K562 (cell line): Measurements from ENCODE around the gene MKS1. TPM values are rescaled to one million over a fixed set of nuclear protein-coding genes. Genes with fewer than 3 reads are reported as not detected.

ENCODE experiments used
- PRPF4 ChIP-seq: fragments of 200-400 bp; formaldehyde crosslinking; IDR thresholded peaks from one replicate; pipeline ENCODE4 v1.6.1; 2017; ENCODE audit warnings: low read length, low read depth, mild to moderate bottlenecking; ENCODE audit not compliant: insufficient read depth, poor library complexity, severe bottlenecking
- polyA plus RNA-seq, 8 experiments: library from polyadenylated mRNA; depleted of rRNA in 4 of 8; stranded (reverse) in 5 of 8; unstranded in 3 of 8; fragments of >200 nt; fragmentation: Nextera tagmentation in 2 of 8; fragmentation: Illumina TruSeq in 1 of 8; extraction: Ambion mirVana in 2 of 8; extraction: Trizol in 1 of 8; gene quantifications; 2 replicates each; pipeline versions ENCODE4 v1.2.1 to v1.2.3, GENCODE V29; 2011 to 2014; ENCODE audit warnings: inconsistent platforms in 1 of 8, missing spikeins in 1 of 8
- total RNA-seq, 7 experiments: library from RNA; depleted of rRNA in 6 of 7; stranded (reverse); fragments of >200 nt in 6 of 7; fragmentation: Illumina TruSeq in 2 of 7; extraction: Trizol in 2 of 7; gene quantifications; 2 replicates each; pipeline versions ENCODE4 v1.2.1 to v1.2.3, GENCODE V29; 2011 to 2021; ENCODE audit warnings: low replicate concordance in 1 of 7
- TF ChIP-seq, protein P1 (sequence below), 2 experiments: IDR thresholded peaks in 1 of 2; conservative IDR thresholded peaks in 1 of 2; 2 replicates each; pipeline ENCODE4 v1.6.1; 2016; ENCODE audit warnings: low read depth in 2 of 2, mild to moderate bottlenecking in 1 of 2, missing compliant biosample characterization in 1 of 2, missing genetic modification characterization in 1 of 2, moderate library complexity in 1 of 2
- TF ChIP-seq, protein P2 (sequence below): sonication (generic); formaldehyde crosslinking; IDR thresholded peaks from 2 replicates; pipeline ENCODE4 v1.8.1; 2022; ENCODE audit warnings: missing genetic modification reagents
- TF ChIP-seq, protein P3 (sequence below): IDR thresholded peaks from 3 replicates; pipeline ENCODE4 v1.6.1; 2011; ENCODE audit warnings: borderline replicate concordance, mild to moderate bottlenecking, moderate library complexity; ENCODE audit not compliant: insufficient read length; ENCODE audit errors: extremely low read depth
- TF ChIP-seq, protein P4 (sequence below): sonication (generic); formaldehyde crosslinking; IDR thresholded peaks from 2 replicates; pipeline ENCODE4 v1.8.0; 2022; ENCODE audit warnings: mild to moderate bottlenecking, missing genetic modification reagents

The MKS1 gene
- total and polyA plus RNA-seq, 9 of the 15 experiments (the other 6 are each of a cell fraction or from before 2014, with no cell fraction given): 16.3 to 31.0 (median 25.9) TPM

DNA sequence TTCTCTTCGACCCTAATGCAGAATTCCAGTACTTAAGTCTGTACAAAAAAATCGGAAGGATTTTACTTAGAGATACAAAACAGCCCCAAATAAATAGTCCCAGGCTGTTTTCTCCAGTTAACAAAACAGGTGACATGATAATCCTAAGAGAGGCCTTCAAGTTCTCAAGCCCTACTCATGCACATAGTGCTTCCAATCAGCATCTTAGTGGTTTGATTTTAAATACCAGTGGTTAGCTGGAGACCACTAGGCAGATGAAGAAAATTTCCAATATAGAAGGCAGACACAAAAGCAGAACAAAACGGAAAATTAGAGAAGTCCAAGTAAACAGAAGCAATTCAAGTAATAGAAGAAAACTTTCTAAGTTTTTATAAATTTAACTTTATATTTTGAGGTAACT lies 57.5 kb downstream of the MKS1 start (continued):
- TF ChIP-seq, protein P1, sequence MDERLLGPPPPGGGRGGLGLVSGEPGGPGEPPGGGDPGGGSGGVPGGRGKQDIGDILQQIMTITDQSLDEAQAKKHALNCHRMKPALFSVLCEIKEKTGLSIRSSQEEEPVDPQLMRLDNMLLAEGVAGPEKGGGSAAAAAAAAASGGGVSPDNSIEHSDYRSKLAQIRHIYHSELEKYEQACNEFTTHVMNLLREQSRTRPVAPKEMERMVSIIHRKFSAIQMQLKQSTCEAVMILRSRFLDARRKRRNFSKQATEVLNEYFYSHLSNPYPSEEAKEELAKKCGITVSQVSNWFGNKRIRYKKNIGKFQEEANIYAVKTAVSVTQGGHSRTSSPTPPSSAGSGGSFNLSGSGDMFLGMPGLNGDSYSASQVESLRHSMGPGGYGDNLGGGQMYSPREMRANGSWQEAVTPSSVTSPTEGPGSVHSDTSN (CRISPR knock-in tag; IDR thresholded peaks at IDR 0.05; ENCODE audit: low read depth): no peak
- TF ChIP-seq, protein P1 (tag; conservative IDR thresholded peaks at IDR 0.05; ENCODE audit: low read depth): no peak
- TF ChIP-seq, protein P2, sequence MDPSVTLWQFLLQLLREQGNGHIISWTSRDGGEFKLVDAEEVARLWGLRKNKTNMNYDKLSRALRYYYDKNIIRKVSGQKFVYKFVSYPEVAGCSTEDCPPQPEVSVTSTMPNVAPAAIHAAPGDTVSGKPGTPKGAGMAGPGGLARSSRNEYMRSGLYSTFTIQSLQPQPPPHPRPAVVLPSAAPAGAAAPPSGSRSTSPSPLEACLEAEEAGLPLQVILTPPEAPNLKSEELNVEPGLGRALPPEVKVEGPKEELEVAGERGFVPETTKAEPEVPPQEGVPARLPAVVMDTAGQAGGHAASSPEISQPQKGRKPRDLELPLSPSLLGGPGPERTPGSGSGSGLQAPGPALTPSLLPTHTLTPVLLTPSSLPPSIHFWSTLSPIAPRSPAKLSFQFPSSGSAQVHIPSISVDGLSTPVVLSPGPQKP (CRISPR knock-in tag): no peak
- TF ChIP-seq, protein P3, sequence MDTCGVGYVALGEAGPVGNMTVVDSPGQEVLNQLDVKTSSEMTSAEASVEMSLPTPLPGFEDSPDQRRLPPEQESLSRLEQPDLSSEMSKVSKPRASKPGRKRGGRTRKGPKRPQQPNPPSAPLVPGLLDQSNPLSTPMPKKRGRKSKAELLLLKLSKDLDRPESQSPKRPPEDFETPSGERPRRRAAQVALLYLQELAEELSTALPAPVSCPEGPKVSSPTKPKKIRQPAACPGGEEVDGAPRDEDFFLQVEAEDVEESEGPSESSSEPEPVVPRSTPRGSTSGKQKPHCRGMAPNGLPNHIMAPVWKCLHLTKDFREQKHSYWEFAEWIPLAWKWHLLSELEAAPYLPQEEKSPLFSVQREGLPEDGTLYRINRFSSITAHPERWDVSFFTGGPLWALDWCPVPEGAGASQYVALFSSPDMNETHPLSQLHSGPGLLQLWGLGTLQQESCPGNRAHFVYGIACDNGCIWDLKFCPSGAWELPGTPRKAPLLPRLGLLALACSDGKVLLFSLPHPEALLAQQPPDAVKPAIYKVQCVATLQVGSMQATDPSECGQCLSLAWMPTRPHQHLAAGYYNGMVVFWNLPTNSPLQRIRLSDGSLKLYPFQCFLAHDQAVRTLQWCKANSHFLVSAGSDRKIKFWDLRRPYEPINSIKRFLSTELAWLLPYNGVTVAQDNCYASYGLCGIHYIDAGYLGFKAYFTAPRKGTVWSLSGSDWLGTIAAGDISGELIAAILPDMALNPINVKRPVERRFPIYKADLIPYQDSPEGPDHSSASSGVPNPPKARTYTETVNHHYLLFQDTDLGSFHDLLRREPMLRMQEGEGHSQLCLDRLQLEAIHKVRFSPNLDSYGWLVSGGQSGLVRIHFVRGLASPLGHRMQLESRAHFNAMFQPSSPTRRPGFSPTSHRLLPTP: no peak
- no peak for TF ChIP-seq PRPF4
- TF ChIP-seq, protein P4, sequence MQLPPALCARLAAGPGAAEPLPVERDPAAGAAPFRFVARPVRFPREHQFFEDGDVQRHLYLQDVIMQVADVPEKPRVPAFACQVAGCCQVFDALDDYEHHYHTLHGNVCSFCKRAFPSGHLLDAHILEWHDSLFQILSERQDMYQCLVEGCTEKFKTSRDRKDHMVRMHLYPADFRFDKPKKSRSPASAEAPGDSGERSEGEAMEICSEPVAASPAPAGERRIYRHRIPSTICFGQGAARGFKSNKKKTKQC (CRISPR knock-in tag): no peak
